Gastroesophageal sphincter (tissue), 4 donors: ENCODE measurements around the gene SOX10. TPM values are rescaled to one million over a fixed set of nuclear protein-coding genes. Genes with fewer than 3 reads are reported as not detected.
A peak's percentile ranks its signal among the peaks of the same experiment; 100 is the strongest.
"Not testable (repeated sequence)": the region's sequence is repeated elsewhere in the genome, so short reads cannot be mapped to it uniquely, and the experiment has no call there.

ENCODE experiments used
- ATAC-seq: fragments of 150-250 bp; one replicate; pipeline ENCODE4 v1.9.1; 2016; ENCODE audit warnings: mild to moderate bottlenecking, moderate library complexity
- H3K27ac ChIP-seq, 4 donors: fragments of 200-600 bp; sonication (generic) in 3 of 4; 1 replicate in 3 of 4; 2 replicates in 1 of 4; pipeline ENCODE4 v1.5.1; 2016 to 2019
- H3K27me3 ChIP-seq: fragments of 200-600 bp; sonication (generic); one replicate; pipeline ENCODE4 v1.5.1; 2019
- H3K36me3 ChIP-seq, 2 donors: fragments of 200-600 bp; sonication (generic); one replicate each; pipeline ENCODE4 v1.5.1; 2019; ENCODE audit warnings: control low read depth in 1 of 2
- H3K4me1 ChIP-seq, 3 donors: fragments of 200-600 bp; sonication (generic); 1 replicate in 2 of 3; 2 replicates in 1 of 3; pipeline ENCODE4 v1.5.1; 2016 to 2019; ENCODE audit warnings: control low read depth in 2 of 3
- H3K4me3 ChIP-seq, 2 donors: fragments of 200-600 bp; sonication (generic); one replicate each; pipeline ENCODE4 v1.5.1; 2019; ENCODE audit warnings: mild to moderate bottlenecking in 1 of 2, moderate library complexity in 1 of 2
- H3K9me3 ChIP-seq, 3 donors: fragments of 200-600 bp; sonication (generic); one replicate each; pipeline ENCODE4 v1.5.1; 2017 to 2019; ENCODE audit warnings: control low read depth in 2 of 3
- CTCF ChIP-seq, 4 experiments: fragments of 200-600 bp in 2 of 4; fragments of 450-650 bp in 2 of 4; sonication (generic) in 1 of 4; IDR thresholded peaks; one replicate each; pipeline ENCODE4 v1.5.1; 2017 to 2019; ENCODE audit warnings: antibody characterized with exemption in 4 of 4, mild to moderate bottlenecking in 2 of 4, moderate library complexity in 2 of 4
- EP300 ChIP-seq: sonication (generic); formaldehyde crosslinking; IDR thresholded peaks from one replicate; pipeline ENCODE4 v1.6.1; 2017; ENCODE audit warnings: antibody characterized with exemption, mild to moderate bottlenecking
- POLR2A ChIP-seq, 2 donors: fragments of 450-650 bp; IDR thresholded peaks; one replicate each; pipeline ENCODE4 v1.6.1; 2017; ENCODE audit warnings: antibody characterized with exemption in 2 of 2, mild to moderate bottlenecking in 2 of 2, moderate library complexity in 1 of 2
- POLR2AphosphoS5 ChIP-seq: sonication (generic); formaldehyde crosslinking; IDR thresholded peaks from one replicate; pipeline ENCODE4 v1.6.1; 2017; ENCODE audit warnings: antibody characterized with exemption
- WGBS, 2 donors: methylation state at CpG; one replicate each; pipeline ENCODE4 v1.1.5; 2018; ENCODE audit warnings: low coverage in 1 of 2; 5-methylcytosine and 5-hydroxymethylcytosine counted together
- total RNA-seq, 4 donors: library from RNA; depleted of rRNA; stranded (reverse); fragments of >200 nt; gene quantifications; one replicate each; pipeline ENCODE4 v1.1.0, GENCODE V29; 2016

SOX10 gene
- total RNA-seq, 4 donors from 2014 or later, result 6.9 to 16.0 (median 9.2) TPM

GRCh38 chr22:37961062-37961461 lies 23.3 kb downstream of the SOX10 start:
- Histone ChIP-seq H3K36me3 (peaks cover 0 to 93% of the 10 kb centered on the region in 2 donors), H3K4me3 (no peak overlapping the region), H3K9me3 (no peaks in the 10 kb centered on the region), H3K27me3 (no peaks in the 10 kb centered on the region), H3K27ac (no peak overlapping the region), H3K4me1 (peaks cover 0 to 9% (median 0%) of the 10 kb centered on the region in 3 donors)
- no peak for TF ChIP-seq POLR2A (IDR thresholded peaks at IDR 0.05)
- no peak for TF ChIP-seq EP300
- TF ChIP-seq CTCF (IDR thresholded peaks at IDR 0.05), result no peak
- TF ChIP-seq POLR2AphosphoS5, result no peak
- 100% methylated on average over 1 of the region's 4 CpGs; no CpG with 5 or more reads in 1 of the 2 donors for WGBS, 2 donors
- no peak for ATAC-seq

GRCh38 chr22:37959231-37959825 lies 25.0 kb downstream of the SOX10 start:
- TF ChIP-seq POLR2AphosphoS5 (no peak), CTCF (IDR thresholded peaks at IDR 0.05) (no peak), POLR2A (IDR thresholded peaks at IDR 0.05) (no peak), EP300 (no peak)
- no peaks in the 10 kb centered on the region for H3K9me3 ChIP-seq
- H3K27ac ChIP-seq, result no peak overlapping the region
- no peak overlapping the region for H3K4me3 ChIP-seq
- peaks cover 0 to 87% of the 10 kb centered on the region in 2 donors for H3K36me3 ChIP-seq
- 97 to 100% methylated on average over 2 to 12 of the region's 18 CpGs for WGBS, 2 donors
- no peak for ATAC-seq
- H3K27me3 ChIP-seq, result no peaks in the 10 kb centered on the region
- H3K4me1 ChIP-seq, result peaks cover 0 to 16% (median 5%) of the 10 kb centered on the region in 3 donors

GRCh38 chr22:37957232-37957631 lies 27.1 kb downstream of the SOX10 start:
- H3K27ac ChIP-seq, result no peak overlapping the region
- H3K27me3 ChIP-seq, result no peaks in the 10 kb centered on the region
- ATAC-seq, result no peak
- peaks cover 0 to 30% (median 8%) of the 10 kb centered on the region in 3 donors for H3K4me1 ChIP-seq
- no peak for TF ChIP-seq POLR2AphosphoS5
- no peak for TF ChIP-seq EP300
- no peak for TF ChIP-seq POLR2A (IDR thresholded peaks at IDR 0.05)
- TF ChIP-seq CTCF (IDR thresholded peaks at IDR 0.05), result no peak
- no peak overlapping the region for H3K4me3 ChIP-seq
- WGBS, 2 donors, result 85 to 89% methylated on average over 3 to 4 of the region's 4 CpGs
- peaks cover 0 to 66% of the 10 kb centered on the region in 2 donors for H3K36me3 ChIP-seq
- H3K9me3 ChIP-seq, result no peaks in the 10 kb centered on the region

GRCh38 chr22:37955825-37956397 lies 28.4 kb downstream of the SOX10 start:
- not testable (repeated sequence) for H3K4me3 ChIP-seq, H3K27ac ChIP-seq, H3K9me3 ChIP-seq, ATAC-seq, H3K27me3 ChIP-seq
- WGBS, 2 donors, result 66 to 84% methylated on average over 11 to 14 of the region's 15 CpGs
- Histone ChIP-seq H3K36me3 (peaks cover 0 to 53% of the 10 kb centered on the region in 2 donors), H3K4me1 (peaks cover 0 to 34% (median 8%) of the 10 kb centered on the region in 3 donors)

GRCh38 chr22:37954686-37955085 lies 29.7 kb downstream of the SOX10 start:
- no peak overlapping the region for H3K27ac ChIP-seq
- WGBS, 2 donors, result 43 to 57% methylated on average over 2 to 4 of the region's 4 CpGs
- TF ChIP-seq POLR2AphosphoS5, result no peak
- TF ChIP-seq POLR2A (IDR thresholded peaks at IDR 0.05), result no peak
- TF ChIP-seq EP300, result no peak
- TF ChIP-seq CTCF (IDR thresholded peaks at IDR 0.05), result no peak
- no peak for ATAC-seq
- peak overlapping the region in 1 of 2 donors; percentile 98 for H3K4me3 ChIP-seq
- no peaks in the 10 kb centered on the region for H3K9me3 ChIP-seq
- peaks cover 0 to 41% of the 10 kb centered on the region in 2 donors for H3K36me3 ChIP-seq
- H3K4me1 ChIP-seq, result peaks cover 0 to 34% (median 8%) of the 10 kb centered on the region in 3 donors
- no peaks in the 10 kb centered on the region for H3K27me3 ChIP-seq
